HCT116 (cell line): Measurements from ENCODE around the gene TF. TPM values are rescaled to one million over a fixed set of nuclear protein-coding genes. Genes with fewer than 3 reads are reported as not detected.

Source experiments
- ATAC-seq: fragments of 200-7000 bp; cut with Tn5 transposase; 2 replicates; pipeline ENCODE4 v1.9.1; 2020; ENCODE audit warnings: mild to moderate bottlenecking, moderate library complexity
- BruUV-seq: library from RNA; stranded (reverse); fragments of 400-500 nt; replicated peaks from 2 replicates; lab custom pipeline; 2021; lab: Mats Ljungman, UMichigan
- CTCF ChIA-PET: fragments of 300-600 bp; sonication (Branson Sonifier 250); formaldehyde crosslinking; loops from one replicate; lab custom pipeline; 2021; ENCODE audit warnings: antibody characterized with exemption; lab: Charles Lee
- POLR2A ChIA-PET: fragments of 300-600, 350-600 bp; sonication (Branson Sonifier 250); formaldehyde crosslinking; loops from one replicate; lab custom pipeline; 2021; ENCODE audit warnings: antibody characterized with exemption; lab: Charles Lee
- RAD21 ChIA-PET, 2 experiments: fragments of 300-600 bp; sonication (Branson Sonifier 250); formaldehyde crosslinking; loops; one replicate each; lab custom pipeline; 2023; ENCODE audit warnings: low total read pairs in 2 of 2; ENCODE audit not compliant: uncharacterized antibody in 2 of 2, unreplicated experiment in 2 of 2, low non-redundant PET in 1 of 2; lab: Charles Lee
- DNase-seq: peaks from one replicate; pipeline ENCODE4 v3.0.0-alpha.2; 2010; ENCODE audit warnings: low read depth, low spot score
- H2AFZ ChIP-seq: fragments of 200-600 bp; shearing (Covaris generic), sonication (generic); 2 replicates; pipeline ENCODE4 v1.6.1; 2017; ENCODE audit warnings: low read depth, mixed run types, mixed read lengths, antibody characterized with exemption, low read length; ENCODE audit not compliant: poor library complexity, severe bottlenecking
- H3K27ac ChIP-seq: 2 replicates; pipeline ENCODE4 v1.5.1; 2012; ENCODE audit warnings: low read depth, low read length
- H3K27me3 ChIP-seq: fragments of 200-600 bp; sonication (generic); 2 replicates; pipeline ENCODE4 v1.6.1; 2016; ENCODE audit warnings: mixed run types, low read length, mixed read lengths; ENCODE audit not compliant: insufficient read depth
- H3K36me3 ChIP-seq, 2 experiments: fragments of 200-500 bp in 1 of 2; fragments of 200-600 bp in 1 of 2; sonication (Bioruptor generic) in 1 of 2; sonication (generic) in 1 of 2; 2 replicates each; pipeline versions ENCODE4 v1.5.1 to v1.6.1; 2014 to 2016; ENCODE audit warnings: low read length in 2 of 2, inconsistent platforms in 1 of 2, mixed read lengths in 1 of 2, mixed run types in 1 of 2; ENCODE audit not compliant: insufficient read depth in 2 of 2, control insufficient read depth in 1 of 2
- H3K4me1 ChIP-seq, 2 experiments: fragments of 200-600 bp in 1 of 2; sonication (generic) in 1 of 2; 2 replicates each; pipeline versions ENCODE4 v1.5.1 to v1.6.1; 2012 to 2017; ENCODE audit warnings: low read length in 2 of 2, inconsistent platforms in 1 of 2, mild to moderate bottlenecking in 1 of 2, mixed read lengths in 1 of 2, mixed run types in 1 of 2, moderate library complexity in 1 of 2; ENCODE audit not compliant: insufficient read depth in 2 of 2, control insufficient read depth in 1 of 2
- H3K4me2 ChIP-seq: fragments of 200-600 bp; sonication (generic); 2 replicates; pipeline ENCODE4 v1.6.1; 2017; ENCODE audit warnings: mixed run types, low read length, mixed read lengths
- H3K4me3 ChIP-seq, 2 experiments: fragments of 200-600 bp in 1 of 2; sonication (generic) in 1 of 2; replicated peaks in 1 of 2; 2 replicates each; pipeline ENCODE4 v1.5.1; 2011 to 2016; ENCODE audit warnings: low read length in 2 of 2, control low read depth in 1 of 2, low read depth in 1 of 2, mild to moderate bottlenecking in 1 of 2, mixed read lengths in 1 of 2, mixed run types in 1 of 2
- H3K79me2 ChIP-seq: fragments of 200-600 bp; sonication (generic); 2 replicates; pipeline ENCODE4 v1.6.1; 2017; ENCODE audit warnings: mild to moderate bottlenecking, mixed run types, low read length, moderate library complexity, mixed read lengths; ENCODE audit not compliant: insufficient read depth
- H3K9ac ChIP-seq: fragments of 200-600 bp; sonication (generic); 2 replicates; pipeline ENCODE4 v1.6.1; 2016; ENCODE audit warnings: low read length, mixed read lengths
- H3K9me2 ChIP-seq: fragments of 200-600 bp; sonication (generic), shearing (Covaris generic); 2 replicates; pipeline ENCODE4 v1.6.1; 2017; ENCODE audit warnings: mixed run types, mild to moderate bottlenecking, moderate library complexity; ENCODE audit not compliant: insufficient read depth
- H3K9me3 ChIP-seq, 2 experiments: fragments of 200-500 bp in 1 of 2; fragments of 200-600 bp in 1 of 2; sonication (Bioruptor generic) in 1 of 2; sonication (generic) in 1 of 2; 2 replicates each; pipeline ENCODE4 v1.6.1; 2014 to 2017; ENCODE audit warnings: low read length in 2 of 2, mixed read lengths in 2 of 2, inconsistent platforms in 1 of 2, low read depth in 1 of 2, mild to moderate bottlenecking in 1 of 2, mixed run types in 1 of 2, moderate library complexity in 1 of 2; ENCODE audit not compliant: control insufficient read depth in 1 of 2, insufficient read depth in 1 of 2
- H4K20me1 ChIP-seq: fragments of 200-600 bp; sonication (generic), shearing (Covaris generic); 2 replicates; pipeline ENCODE4 v1.6.1; 2017; ENCODE audit warnings: mixed run types, mild to moderate bottlenecking, moderate library complexity; ENCODE audit not compliant: insufficient read depth
- CBX3 ChIP-seq: IDR thresholded peaks from 2 replicates; pipeline ENCODE4 v1.6.1; 2012; ENCODE audit warnings: low read depth
- CTCF ChIP-seq, 3 experiments: fragments of 200-600 bp in 1 of 3; sonication (generic) in 1 of 3; IDR thresholded peaks in 2 of 3; conservative IDR thresholded peaks in 1 of 3; 2 replicates each; pipeline ENCODE4 v1.5.1; 2012 to 2017; ENCODE audit warnings: low read depth in 2 of 3, low read length in 2 of 3, antibody characterized with exemption in 1 of 3, borderline replicate concordance in 1 of 3, control low read depth in 1 of 3, mild to moderate bottlenecking in 1 of 3, mixed read lengths in 1 of 3, mixed run types in 1 of 3, moderate library complexity in 1 of 3; ENCODE audit not compliant: insufficient read depth in 1 of 3
- ELF1 ChIP-seq: IDR thresholded peaks from 2 replicates; pipeline ENCODE4 v1.6.1; 2012; ENCODE audit warnings: low read depth, borderline replicate concordance
- EZH2 ChIP-seq: fragments of 200-600 bp; sonication (generic); IDR thresholded peaks from 2 replicates; pipeline ENCODE4 v1.6.1; 2017; ENCODE audit warnings: antibody characterized with exemption, mixed run types
- EZH2phosphoT487 ChIP-seq: fragments of 200-600 bp; IDR thresholded peaks from 2 replicates; pipeline ENCODE4 v1.6.1; 2018; ENCODE audit warnings: antibody characterized with exemption, borderline replicate concordance
- JUND ChIP-seq: IDR thresholded peaks from 2 replicates; pipeline ENCODE4 v1.6.1; 2012
- POLR2A ChIP-seq: IDR thresholded peaks from 2 replicates; pipeline ENCODE4 v1.7.0; 2011; ENCODE audit warnings: borderline replicate concordance; ENCODE audit not compliant: insufficient read depth, insufficient read length; ENCODE audit errors: extremely low read depth
- RAD21 ChIP-seq: IDR thresholded peaks from 2 replicates; pipeline ENCODE4 v1.6.1; 2012; ENCODE audit warnings: low read depth, mild to moderate bottlenecking
- REST ChIP-seq: IDR thresholded peaks from 2 replicates; pipeline ENCODE4 v1.6.1; 2012; ENCODE audit warnings: low read depth
- SIN3A ChIP-seq: IDR thresholded peaks from 2 replicates; pipeline ENCODE4 v1.6.1; 2012; ENCODE audit warnings: low read depth
- SRF ChIP-seq: IDR thresholded peaks from 2 replicates; pipeline ENCODE4 v1.6.1; 2012; ENCODE audit warnings: low read depth
- TCF7L2 ChIP-seq: IDR thresholded peaks from 2 replicates; pipeline ENCODE4 v1.7.0; 2011; ENCODE audit warnings: borderline replicate concordance, inconsistent platforms; ENCODE audit not compliant: insufficient read depth, insufficient read length; ENCODE audit errors: extremely low read depth
- ZFX ChIP-seq: fragments of 450-650 bp; IDR thresholded peaks from 2 replicates; pipeline ENCODE4 v1.6.1; 2017
- ZNF274 ChIP-seq: fragments of 200-500 bp; sonication (Bioruptor generic); IDR thresholded peaks from 2 replicates; pipeline ENCODE4 v1.6.1; 2014; ENCODE audit warnings: mild to moderate bottlenecking, low read depth, low read length, inconsistent platforms
- intact Hi-C: fragments of 100-400 bp; cut with micrococcal nuclease; formaldehyde crosslinking; loops from 2 replicates; pipeline ENCODE4 v1.10.0; 2022
- total RNA-seq: library from RNA; stranded (reverse); gene quantifications from one replicate; pipeline ENCODE4 v1.2.1, GENCODE V29; 2021; ENCODE audit not compliant: unreplicated experiment
- TF ChIP-seq, protein P1 (sequence below): IDR thresholded peaks from 2 replicates; pipeline ENCODE4 v1.6.1; 2011; ENCODE audit warnings: mild to moderate bottlenecking, low read length, moderate library complexity; ENCODE audit not compliant: insufficient replicate concordance; ENCODE audit errors: extremely low read depth
- TF ChIP-seq, protein P2 (sequence below): IDR thresholded peaks from 2 replicates; pipeline ENCODE4 v1.6.1; 2012
- TF ChIP-seq, protein P3 (sequence below): IDR thresholded peaks from 2 replicates; pipeline ENCODE4 v1.6.1; 2012

The TF gene
- total RNA-seq, 1 experiment from 2014 or later, result 10.4 TPM

- ChIA-PET POLR2A (no interaction called here), RAD21 (no interaction called here)
- no peak overlapping the region for H3K27ac ChIP-seq
- H3K4me3 ChIP-seq, result no peak overlapping the region
- DNase-seq, result no peak
- peaks cover 19% of the 10 kb centered on the region for H3K27me3 ChIP-seq
- no peaks in the 10 kb centered on the region for H3K4me1 ChIP-seq
- no peak overlapping the region for H3K9ac ChIP-seq
- H3K36me3 ChIP-seq, result no peaks in the 10 kb centered on the region
- no peaks in the 10 kb centered on the region for H3K9me2 ChIP-seq
- ATAC-seq, result no peak
- H3K9me3 ChIP-seq, result no peaks in the 10 kb centered on the region
- TF ChIP-seq SRF (no peak), CBX3 (no peak), ELF1 (no peak), SIN3A (no peak), JUND (no peak), EZH2 (no peak), REST (no peak), EZH2phosphoT487 (no peak), CTCF (IDR thresholded peaks at IDR 0.05 in 2 of 3, conservative IDR thresholded peaks at IDR 0.05 in 1 of 3; ENCODE audit: borderline replicate concordance in 1 of 3, insufficient read depth in 1 of 3, low read depth in 2 of 3, low read length in 2 of 3) (no peak), ZFX (no peak), POLR2A (no peak), TCF7L2 (no peak), RAD21 (no peak), ZNF274 (no peak)
- TF ChIP-seq, protein P1, sequence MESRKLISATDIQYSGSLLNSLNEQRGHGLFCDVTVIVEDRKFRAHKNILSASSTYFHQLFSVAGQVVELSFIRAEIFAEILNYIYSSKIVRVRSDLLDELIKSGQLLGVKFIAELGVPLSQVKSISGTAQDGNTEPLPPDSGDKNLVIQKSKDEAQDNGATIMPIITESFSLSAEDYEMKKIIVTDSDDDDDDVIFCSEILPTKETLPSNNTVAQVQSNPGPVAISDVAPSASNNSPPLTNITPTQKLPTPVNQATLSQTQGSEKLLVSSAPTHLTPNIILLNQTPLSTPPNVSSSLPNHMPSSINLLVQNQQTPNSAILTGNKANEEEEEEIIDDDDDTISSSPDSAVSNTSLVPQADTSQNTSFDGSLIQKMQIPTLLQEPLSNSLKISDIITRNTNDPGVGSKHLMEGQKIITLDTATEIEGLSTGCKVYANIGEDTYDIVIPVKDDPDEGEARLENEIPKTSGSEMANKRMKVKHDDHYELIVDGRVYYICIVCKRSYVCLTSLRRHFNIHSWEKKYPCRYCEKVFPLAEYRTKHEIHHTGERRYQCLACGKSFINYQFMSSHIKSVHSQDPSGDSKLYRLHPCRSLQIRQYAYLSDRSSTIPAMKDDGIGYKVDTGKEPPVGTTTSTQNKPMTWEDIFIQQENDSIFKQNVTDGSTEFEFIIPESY, result no peak
- TF ChIP-seq, protein P2, sequence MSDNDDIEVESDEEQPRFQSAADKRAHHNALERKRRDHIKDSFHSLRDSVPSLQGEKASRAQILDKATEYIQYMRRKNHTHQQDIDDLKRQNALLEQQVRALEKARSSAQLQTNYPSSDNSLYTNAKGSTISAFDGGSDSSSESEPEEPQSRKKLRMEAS, result no peak
- TF ChIP-seq, protein P3, sequence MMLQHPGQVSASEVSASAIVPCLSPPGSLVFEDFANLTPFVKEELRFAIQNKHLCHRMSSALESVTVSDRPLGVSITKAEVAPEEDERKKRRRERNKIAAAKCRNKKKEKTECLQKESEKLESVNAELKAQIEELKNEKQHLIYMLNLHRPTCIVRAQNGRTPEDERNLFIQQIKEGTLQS, result no peak
- TF ChIP-seq, all 23 proteins: peak for 0
- Histone ChIP-seq H2AFZ (no peak overlapping the region), H3K79me2 (no peaks in the 10 kb centered on the region), H4K20me1 (no peaks in the 10 kb centered on the region), H3K4me2 (no peak overlapping the region)
- CTCF ChIA-PET, result no interaction called here
- no TSS peak for BruUV-seq
- intact Hi-C loops, result no loop called here
Observed at GRCh38 chr3:133757701-133758567, 11.7 kb downstream of the TF start.
